HG02588 (cell line): ENCODE results near the gene DCANP1.

Source experiments
- ATAC-seq: cut with Tn5 transposase; IDR thresholded peaks from one replicate; pipeline ENCODE4 v1.9.1; 2021; ENCODE audit warnings: mild to moderate bottlenecking, moderate library complexity; ENCODE audit not compliant: unreplicated experiment

Gene DCANP1

DNA sequence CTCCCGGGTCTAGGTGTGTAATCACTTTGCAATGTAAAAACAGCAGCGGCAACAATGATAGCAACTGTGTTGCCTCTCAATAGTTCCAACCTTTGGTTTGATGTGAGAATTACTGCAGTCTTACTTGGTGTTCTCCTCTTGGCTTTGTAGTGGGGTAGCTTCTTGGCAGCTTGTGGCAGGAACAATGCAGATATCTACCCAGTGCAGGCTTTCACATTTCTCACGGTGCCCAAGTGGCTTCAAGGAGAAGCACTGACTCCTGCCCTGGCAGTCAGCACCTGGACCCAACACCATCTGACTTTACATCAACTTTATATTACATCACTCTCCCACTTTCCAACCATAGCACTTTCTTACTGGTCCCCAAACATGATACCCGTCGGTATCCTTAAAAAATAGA lies 33.4 kb upstream of the DCANP1 start:
- no peak for ATAC-seq

DNA sequence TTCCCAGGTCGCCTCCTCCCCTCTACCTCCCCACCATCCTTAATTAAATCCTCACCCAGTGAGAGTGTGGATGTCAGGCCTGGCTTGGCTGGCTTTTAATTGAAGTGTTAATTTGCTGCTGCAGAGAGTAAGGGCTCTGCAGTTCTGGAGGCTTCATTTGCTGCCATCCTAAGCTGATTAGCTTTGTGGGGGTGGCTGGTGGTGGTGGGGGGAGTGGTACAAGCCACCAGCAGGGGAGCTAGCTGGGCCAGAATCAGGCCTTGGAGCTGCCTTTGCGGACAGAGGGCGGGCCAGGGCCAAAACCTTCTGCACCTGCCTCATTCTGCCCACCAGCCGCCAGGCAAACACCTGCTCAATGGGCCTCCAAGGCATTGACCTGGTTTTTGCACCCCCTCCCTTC lies 31.8 kb upstream of the DCANP1 start:
- no peak for ATAC-seq

DNA sequence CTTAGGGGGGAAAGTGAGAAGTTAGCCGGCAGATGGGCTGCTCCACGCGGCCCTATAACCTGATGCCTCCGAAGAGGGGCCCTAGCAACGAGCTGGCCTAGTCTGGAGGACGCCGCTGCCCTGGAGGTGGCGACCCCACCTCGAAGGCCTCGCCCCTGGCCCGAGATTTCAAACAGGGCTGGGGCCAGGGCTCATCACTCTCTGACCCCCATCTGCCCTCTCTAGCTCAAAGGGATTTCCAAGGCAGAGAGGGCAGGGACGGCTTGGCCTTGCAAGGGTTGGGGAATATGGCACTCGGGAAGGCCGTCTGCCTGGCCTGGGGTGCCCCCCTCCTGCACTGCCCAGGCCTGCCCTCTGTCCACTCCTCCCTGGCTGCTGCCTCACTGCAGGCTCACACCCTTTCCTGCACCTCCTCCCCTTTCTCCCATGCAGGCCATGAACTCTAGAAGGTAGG lies 30.5 kb upstream of the DCANP1 start:
- ATAC-seq, result no peak

DNA sequence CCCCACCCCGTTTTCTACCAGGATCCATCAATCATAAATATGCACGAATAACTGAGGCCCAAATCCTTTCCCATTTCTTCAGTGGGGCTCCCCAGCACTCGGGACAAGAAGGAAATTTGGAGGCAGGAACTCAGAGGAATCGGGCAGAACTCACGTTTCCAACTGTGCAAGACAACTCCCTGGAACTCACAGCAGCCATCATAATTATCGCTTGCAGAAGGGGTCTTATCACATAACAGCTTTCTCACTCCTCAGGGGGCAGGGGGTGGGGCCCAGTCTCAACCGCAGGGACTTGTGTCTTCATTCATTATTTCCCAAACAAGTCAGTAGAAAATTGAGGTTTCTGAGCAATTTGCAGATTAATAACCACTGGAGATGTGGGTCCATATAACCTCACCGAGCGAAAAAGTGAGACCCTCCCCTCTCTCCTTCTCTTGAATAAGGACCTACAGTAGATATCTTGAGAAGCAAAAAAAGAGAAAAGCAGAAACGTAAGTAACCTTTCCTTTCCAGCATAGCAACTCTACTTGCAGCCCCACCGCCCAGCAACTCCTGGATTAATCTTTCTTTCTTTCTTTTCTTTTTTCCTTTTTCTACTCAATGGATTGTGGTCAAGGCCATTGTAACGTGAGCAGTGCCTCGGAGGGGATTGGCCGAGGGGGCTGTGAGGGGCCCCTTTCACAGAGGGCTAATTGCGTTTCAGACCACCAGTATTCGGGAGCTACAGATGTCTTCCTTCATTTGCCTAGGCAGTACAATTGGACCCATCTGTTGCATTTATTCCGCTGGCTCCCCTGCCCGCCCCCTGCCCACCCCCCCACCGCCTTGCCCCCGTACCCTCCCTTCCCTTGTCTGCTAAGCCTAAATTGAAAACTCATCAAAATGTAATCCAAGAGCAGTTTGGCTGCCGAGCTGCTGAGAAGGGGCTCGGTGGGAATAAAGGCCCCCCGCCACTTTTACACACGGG lies 29.8 kb upstream of the DCANP1 start:
- no peak for ATAC-seq

DNA sequence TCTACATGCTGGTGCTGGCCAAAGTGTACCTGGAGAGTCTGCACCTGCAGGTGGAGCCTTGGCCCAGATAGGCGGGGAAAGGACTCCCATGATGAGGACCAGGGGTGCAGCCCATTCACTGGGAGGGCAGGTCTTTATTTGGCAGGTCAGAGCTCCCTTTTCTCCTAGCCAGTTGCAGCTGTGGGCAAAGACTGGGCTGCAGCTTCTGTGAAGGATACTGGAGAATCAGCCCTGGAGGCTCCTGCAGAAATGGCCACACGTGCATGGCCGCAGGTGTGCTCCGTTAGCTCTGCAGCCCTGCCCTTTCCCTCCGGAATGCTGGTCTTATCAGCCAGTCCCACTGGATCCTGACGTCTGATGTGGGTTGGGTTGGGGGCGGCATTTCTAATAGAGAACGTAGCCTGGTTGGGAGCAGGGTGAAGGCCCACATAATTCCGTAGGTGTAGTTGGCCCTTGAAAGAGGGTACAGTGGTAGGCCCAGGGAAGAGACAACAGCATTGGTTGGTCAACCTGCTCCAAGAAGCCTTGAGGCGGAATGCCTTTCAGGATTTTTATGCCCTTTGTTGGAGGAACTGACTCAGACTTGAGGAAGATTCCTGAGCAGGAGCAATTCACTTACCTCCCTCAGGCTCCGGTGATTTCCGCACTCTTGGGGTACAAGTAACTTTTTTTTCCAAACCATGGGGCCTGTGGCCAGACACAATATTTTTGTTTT lies 27.0 kb upstream of the DCANP1 start:
- ATAC-seq, result no peak

DNA sequence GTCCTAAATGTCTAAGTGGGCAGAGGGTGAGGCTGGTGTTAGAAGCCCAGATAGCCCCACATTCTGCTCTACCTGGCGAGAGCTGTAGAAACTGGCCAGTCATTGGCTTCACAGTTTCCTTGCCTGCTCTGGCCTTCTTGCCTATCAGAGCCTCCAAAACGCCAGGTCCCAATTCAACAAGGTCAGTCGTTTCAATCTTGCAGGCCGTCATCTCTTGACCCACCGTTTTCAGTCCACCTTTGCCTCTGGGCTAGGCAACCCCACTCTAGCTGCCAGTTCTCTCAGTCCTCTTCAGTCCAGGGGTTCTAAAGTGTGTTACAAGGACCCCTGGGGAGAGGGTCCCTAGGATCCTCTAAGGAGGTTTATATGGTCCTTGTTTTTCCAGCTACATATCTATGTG lies 25.0 kb upstream of the DCANP1 start:
- no peak for ATAC-seq

DNA sequence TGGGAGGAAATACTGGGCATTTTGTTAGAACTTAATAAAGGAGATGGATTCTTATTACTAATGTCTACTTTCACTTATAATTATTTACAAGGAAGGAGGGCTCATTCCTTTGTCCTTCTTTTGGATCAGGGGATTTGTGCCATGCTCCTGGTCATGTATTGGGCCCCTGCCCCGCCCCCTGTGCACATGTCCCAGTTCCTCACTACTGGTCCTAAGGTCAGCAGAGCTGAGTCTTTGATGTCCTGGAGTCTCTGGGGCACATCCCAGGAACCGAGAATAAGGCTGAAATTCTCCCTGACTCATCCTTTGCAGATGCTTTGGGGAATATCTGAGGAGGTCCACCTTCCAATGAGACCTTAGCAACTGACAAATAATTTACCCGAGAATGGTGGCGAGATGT lies 24.6 kb upstream of the DCANP1 start:
- ATAC-seq, result no peak

DNA sequence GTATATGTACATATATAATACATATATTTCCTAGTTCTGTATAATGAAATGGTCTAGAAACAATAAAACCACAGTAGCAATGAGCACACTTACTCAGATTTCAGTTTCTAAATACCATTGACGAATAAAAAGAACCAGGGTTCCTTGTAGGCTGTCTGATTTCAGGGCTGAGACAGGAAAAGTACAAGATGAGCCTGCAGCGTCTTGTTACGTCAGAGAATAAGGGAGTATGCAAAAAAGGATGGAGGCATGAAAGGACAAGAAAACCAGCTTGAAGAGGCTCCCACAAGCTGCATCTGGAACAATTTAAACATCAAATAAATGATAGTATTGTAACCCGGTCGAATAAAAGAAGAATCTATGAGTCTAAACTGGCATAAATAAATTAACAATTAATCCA lies 22.8 kb upstream of the DCANP1 start:
- ATAC-seq, result no peak

DNA sequence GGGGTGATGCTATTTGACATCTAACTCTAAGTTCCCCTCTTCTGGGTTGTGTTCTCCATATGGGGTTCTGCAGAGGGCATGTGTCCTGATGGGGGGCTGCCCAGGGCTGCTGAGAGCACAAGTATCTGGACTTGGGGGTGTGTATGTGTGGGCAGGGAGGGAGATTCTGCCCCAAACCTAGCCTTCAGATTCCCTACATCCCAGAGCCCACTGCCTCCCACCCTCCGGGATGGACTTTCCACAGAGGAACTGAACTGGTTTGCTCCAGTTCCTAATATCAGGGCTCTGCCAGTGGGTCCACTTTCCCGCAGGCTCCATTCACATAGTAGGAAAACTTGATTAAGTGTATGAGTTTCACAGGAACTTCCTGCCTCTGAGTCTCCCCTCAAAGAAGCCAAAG lies 21.4 kb upstream of the DCANP1 start:
- no peak for ATAC-seq

DNA sequence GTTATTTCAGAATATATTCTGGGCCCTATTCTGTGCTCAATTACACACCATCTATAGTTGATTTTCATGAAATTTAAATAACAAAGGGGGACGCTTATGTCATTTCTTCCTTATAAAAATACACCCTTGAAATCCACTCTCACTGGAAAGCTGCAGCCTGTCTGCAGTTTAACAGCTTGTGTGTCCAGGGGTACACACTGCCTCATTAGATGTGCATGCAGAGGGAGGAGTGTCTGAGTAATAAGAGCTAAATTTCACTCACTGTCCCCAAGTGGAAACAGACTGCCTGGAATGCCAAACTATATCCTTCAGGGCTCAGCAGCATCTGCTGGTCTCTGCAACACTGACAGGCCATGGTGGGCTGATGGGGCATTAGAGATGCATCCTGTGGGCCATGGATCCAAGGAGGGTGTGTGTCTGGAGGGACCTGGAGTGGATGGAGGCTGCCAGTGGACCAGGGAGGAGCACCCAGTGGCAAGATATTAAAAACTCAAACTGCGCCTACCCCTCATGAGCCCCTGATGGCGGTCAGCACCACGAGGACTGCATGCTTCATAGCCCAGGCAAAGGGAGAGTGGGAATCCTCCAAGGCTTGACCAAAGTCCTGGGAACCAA lies 20.8 kb upstream of the DCANP1 start:
- ATAC-seq, result no peak

DNA sequence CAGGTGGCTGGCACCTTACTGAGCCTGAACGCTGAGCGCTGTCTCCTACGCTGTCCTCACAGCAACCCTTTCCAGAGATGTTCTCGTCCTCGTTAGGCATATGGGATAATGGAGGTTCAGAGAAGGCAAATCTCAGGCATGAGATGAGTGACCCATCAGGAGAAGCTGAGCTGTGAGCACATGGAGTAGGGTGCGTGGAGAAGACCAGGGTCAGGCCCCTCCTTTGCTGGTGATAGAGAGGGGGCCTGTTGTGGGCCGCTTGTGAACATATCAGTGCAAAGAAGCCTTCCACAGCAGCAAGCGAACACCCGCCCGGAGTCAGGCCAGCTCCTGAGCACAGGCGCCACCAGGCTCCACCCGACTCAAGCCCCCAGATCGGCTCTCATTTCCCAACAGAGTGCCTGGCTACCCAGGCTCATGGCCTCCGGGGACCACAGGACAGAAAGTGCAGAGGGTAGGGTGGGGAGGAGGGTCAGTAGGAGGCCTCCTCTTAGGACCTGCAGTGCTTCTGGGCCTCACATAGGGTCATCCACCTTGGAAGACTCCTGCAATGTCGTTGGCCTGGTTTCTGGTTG lies 20.0 kb upstream of the DCANP1 start:
- ATAC-seq, result no peak

DNA sequence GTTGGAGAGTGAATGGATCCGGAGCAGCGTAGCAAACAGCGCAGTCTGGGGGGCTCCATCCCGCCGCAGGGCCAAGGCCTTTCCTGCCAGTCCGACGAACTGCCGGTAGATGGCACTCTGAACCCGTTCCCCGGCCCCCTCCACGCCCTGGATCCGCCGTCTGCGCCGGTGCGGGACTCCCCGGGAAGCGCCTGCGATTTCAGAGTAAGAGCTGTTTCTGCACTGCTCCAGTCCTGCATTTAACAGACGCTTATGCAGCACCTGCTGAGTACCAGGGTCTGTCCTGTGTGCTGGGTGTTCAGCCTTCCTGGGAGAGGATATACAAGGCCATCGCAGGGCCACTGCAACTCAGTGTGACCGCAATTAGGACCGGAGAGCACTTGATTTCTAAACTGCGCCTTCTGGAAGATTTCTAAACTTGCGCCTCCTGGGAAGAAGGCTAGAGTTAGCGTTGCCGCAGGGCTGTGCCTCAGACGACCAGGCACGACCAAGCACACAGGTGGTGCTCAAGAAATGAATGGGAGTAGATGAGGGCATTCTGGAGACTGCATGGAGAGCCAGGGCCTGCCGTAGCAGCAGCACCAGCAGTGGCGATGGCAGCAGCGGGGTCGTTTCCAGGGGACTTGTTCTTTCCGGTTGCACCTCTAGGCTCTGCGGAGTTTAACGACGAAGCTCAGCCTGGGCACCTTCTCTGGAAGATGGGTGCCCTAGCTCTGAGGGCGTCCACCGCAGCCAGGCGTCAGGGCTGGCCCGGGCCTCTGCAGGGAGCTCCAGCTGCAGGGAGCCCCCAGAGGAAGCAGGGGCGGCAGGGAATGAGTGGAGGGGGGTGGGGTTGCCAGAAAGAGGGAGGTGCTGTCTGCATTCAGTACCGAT lies 19.3 kb upstream of the DCANP1 start:
- peak; percentile 68 for ATAC-seq

DNA sequence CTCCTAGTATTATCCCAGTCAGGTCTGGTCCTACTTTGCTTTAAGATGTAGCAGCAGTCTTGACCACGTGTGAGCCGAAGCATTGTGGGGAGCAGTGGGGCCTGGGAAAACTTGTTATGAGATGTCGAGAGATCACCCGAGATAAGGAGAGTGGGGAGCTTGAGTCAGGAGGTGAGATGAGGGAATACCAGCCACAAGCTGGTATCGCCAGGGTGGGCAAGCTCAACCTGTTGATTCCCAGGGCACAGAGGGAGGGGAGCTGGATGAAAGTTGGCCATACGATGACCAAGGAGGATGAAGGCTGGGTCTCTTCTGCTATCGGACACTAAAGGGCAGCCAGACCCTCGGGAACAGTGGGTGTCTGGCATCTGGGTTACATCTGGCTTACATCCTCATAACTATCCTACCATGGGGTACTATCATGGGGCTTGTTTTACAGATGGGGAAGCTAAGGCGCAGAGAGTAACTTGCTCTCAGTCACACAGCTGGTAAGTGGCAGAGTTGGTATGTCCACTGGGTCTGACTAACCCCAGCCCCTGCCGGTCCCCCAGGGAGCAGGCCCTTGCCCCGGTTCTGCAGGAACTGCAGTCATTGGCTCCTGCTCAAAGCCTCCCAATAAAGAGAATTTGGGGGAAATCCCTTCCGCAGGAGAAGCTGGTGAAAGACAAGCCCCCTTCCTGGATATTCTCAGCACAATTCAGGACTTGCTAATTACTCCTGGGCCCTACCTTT lies 18.4 kb upstream of the DCANP1 start:
- ATAC-seq, result no peak

DNA sequence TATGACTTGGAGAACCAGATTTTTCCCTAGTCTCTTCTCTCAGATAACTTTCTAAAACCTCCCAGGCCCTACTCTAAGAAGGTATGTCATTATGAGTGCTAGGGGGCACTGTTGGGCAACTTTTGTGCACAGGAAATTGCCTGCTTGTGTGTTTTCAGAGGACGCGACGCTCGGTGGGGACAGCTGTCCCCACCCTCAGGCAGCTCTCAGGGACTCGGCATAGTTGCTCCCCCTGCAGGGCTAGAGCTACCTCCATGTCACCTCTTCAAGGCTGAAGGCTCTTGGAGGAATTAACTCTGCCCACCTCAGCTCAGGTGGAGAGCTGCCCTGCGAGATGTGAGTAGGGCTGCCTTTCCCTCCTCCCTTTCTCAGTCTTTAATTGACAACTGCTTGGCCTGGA lies 15.2 kb upstream of the DCANP1 start:
- peak; percentile 47 for ATAC-seq

DNA sequence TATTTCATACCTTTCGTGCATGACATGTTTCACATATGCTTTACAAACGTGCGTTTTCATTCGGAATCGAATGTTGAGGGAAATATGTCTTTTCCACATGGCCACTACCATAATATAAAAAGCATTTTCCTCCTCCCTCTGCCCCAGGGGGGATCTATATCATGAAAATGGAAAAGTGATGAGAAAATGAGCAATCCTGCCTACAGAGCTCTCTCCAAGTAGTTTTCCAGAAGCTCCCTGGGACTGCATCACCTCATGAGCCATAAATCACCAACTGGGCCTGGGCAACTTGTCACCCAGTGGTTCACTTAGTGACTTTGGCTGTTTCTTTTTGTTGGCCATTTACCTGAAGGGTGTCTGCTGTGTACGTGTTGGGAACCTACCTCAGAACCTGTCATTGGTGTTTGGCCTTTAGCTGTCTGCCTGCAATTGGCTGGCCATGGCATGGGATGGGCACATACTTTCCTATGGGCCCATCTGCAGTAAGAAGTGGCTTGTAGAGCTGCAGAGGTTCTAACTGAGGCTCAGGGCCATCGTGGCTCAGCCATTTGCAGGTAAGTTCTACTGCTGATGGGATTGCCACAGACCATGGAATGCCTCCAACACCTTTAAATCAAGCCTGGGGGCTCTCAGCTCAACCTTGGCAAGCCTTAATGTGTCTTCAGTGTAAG lies 14.5 kb upstream of the DCANP1 start:
- no peak for ATAC-seq

DNA sequence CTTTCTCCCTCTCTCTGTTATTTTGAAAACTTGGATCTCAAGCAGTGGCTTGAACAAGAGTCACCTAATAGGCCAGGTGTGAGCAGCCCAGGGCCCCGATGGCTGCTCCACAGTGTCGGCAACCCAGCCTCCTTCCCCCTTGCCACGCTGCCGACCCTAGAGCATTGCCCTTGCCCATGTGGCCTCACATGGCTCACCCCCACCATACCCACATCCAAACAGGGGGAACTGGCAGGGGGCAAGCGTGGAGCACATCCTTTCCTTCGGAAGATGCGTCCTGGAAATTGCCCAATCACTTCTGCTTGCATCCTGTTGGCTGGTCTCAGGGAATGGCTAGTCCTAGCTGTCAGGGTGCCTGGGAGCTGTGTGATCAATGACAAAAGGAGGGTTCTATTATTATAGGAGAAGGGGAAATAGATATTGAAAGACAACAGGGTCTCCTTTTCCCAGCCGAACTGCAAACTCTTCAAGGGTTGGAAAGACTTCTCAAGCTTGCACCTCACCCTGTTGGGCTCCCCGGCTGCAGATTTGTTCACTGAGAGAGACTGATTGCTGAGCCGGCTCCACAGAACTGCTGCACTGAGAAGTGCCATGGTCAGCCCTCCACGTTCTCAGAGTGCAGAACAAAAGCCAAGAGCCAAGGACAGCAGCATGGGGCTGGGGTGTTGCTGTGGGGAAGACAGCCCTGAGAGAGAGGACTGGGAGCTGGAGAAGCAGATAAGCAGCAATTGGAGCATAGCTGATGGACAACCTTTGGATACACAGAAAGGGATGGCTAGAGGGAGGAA lies 13.3 kb upstream of the DCANP1 start:
- ATAC-seq, result no peak

DNA sequence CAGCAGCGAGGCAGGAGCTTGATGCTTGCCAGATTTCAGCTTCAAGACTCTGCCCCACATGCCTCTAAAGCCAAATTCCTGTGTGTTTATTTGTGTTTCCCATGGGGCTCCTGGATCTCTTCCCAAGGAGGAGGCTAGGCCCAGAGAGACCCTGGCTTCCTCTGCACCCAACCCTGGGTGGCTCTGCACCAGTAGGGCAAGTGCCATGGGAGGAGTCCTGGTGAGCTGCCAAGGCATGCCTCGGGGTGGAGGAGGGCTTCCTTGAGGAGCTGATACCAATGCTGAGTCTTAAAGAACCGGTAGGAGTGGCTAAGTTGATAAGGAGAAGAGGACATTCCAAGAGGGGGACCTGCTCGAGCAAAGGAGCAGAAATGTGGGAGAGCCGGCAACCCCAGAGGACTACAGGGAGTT lies 11.8 kb upstream of the DCANP1 start:
- ATAC-seq, result no peak

DNA sequence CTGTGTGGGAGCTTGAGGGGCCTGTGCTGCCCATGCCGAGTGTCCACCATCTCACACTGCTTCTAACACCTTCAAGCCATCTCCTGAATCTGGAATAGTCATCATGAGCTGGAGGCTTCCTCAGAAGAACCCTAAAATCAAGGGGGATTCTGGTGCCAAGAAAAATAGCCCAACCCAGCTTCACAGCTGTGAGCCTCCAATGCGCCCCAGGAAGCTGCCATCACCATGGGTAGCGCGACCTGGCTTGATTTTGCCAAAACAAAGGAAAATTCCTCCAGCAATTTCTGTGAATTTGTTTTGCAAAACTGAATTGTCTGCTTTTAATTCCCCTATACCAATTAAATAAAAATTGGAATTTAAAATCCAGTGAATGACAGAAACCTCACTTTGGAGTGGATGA lies 11.2 kb upstream of the DCANP1 start:
- no peak for ATAC-seq
